ENCODE data around the gene CRCP.

Gene CRCP

GRCh38 chr7:66193146-66193725 lies 78.6 kb downstream of the CRCP start:
- DNase-seq, result no peak

GRCh38 chr7:66198469-66198868 lies 83.8 kb downstream of the CRCP start:
- no peak for DNase-seq

GRCh38 chr7:66198956-66199355 lies 84.3 kb downstream of the CRCP start:
- no peak for DNase-seq

GRCh38 chr7:66202441-66202840 lies 87.8 kb downstream of the CRCP start:
- no peak for DNase-seq

Data from inflammatory macrophage treated with lipopolysaccharide for 1 hour (primary cell).